SU-DHL-6 (cell line): ENCODE data around the gene COL4A1.

Source experiments
- CTCF ChIP-seq: fragments of 200-600 bp; sonication (generic); IDR thresholded peaks from one replicate; pipeline ENCODE4 v1.5.1; 2017; ENCODE audit warnings: antibody characterized with exemption, mild to moderate bottlenecking, low read length, moderate library complexity; ENCODE audit not compliant: insufficient read depth, poor library complexity, severe bottlenecking
- EZH2phosphoT487 ChIP-seq: fragments of 200-600 bp; sonication (generic), shearing (Covaris generic); conservative IDR thresholded peaks from 2 replicates; pipeline ENCODE4 v1.6.1; 2018; ENCODE audit warnings: mild to moderate bottlenecking, antibody characterized with exemption, low read length, moderate library complexity, mixed read lengths

GRCh38 chr13:110322126-110322827 is 15.3 kb upstream of the COL4A1 start:
- TF ChIP-seq CTCF = no peak
- no peak for TF ChIP-seq EZH2phosphoT487
